CD4-positive, CD25-positive, alpha-beta regulatory T cell (primary cell): ENCODE data around the gene RFXANK. TPM values are rescaled to one million over a fixed set of nuclear protein-coding genes. Genes with fewer than 3 reads are reported as not detected.

Source experiments
- ATAC-seq, 2 donors: fragments of 150-1000 bp; cut with Tn5 transposase; one replicate each; pipeline ENCODE4 v1.10.0; 2021; ENCODE audit warnings: low read depth in 2 of 2, moderate number of reproducible peaks in 2 of 2, moderate library complexity in 1 of 2
- DNase-seq, 3 donors: peaks; one replicate each; pipeline versions ENCODE4 v3.0.0 to v3.0.0-alpha.2; 2012 to 2022; ENCODE audit warnings: mixed read lengths in 1 of 3
- H3K27ac ChIP-seq: one replicate; pipeline ENCODE4 v1.7.0; 2013; ENCODE audit warnings: mild to moderate bottlenecking, low read length; ENCODE audit not compliant: insufficient read depth, poor library complexity, severe bottlenecking
- H3K27me3 ChIP-seq: one replicate; pipeline ENCODE4 v1.7.0; 2013; ENCODE audit warnings: low read length; ENCODE audit not compliant: control insufficient read depth, insufficient read depth
- H3K36me3 ChIP-seq: one replicate; pipeline ENCODE4 v1.7.0; 2013; ENCODE audit warnings: mild to moderate bottlenecking, low read length, moderate library complexity; ENCODE audit not compliant: control insufficient read depth, insufficient read depth
- H3K4me1 ChIP-seq: 2 replicates; pipeline ENCODE4 v1.7.0; 2013; ENCODE audit warnings: mild to moderate bottlenecking, low read length; ENCODE audit not compliant: insufficient read depth, control insufficient read depth, poor library complexity, severe bottlenecking
- H3K4me3 ChIP-seq: one replicate; pipeline ENCODE4 v1.7.0; 2013; ENCODE audit warnings: low read depth, mild to moderate bottlenecking, low read length, moderate library complexity
- H3K9me3 ChIP-seq, 2 experiments: 1 replicate in 1 of 2; 2 replicates in 1 of 2; pipeline ENCODE4 v1.7.0; 2013; ENCODE audit warnings: low read length in 2 of 2, mild to moderate bottlenecking in 1 of 2, moderate library complexity in 1 of 2; ENCODE audit not compliant: control insufficient read depth in 2 of 2
- H3K27ac Mint-ChIP-seq, 3 donors: one replicate each; pipeline ENCODE4 v1.8.0; 2020 to 2022; ENCODE audit warnings: mild to moderate bottlenecking in 3 of 3, mixed read lengths in 3 of 3, moderate library complexity in 2 of 3
- H3K27me3 Mint-ChIP-seq: one replicate; pipeline ENCODE4 v1.8.0; 2022; ENCODE audit warnings: mild to moderate bottlenecking, mixed read lengths
- H3K36me3 Mint-ChIP-seq: one replicate; pipeline ENCODE4 v1.8.0; 2020; ENCODE audit warnings: mixed read lengths
- H3K4me1 Mint-ChIP-seq, 4 donors: one replicate each; pipeline ENCODE4 v1.8.0; 2020 to 2022; ENCODE audit warnings: mixed read lengths in 4 of 4, mild to moderate bottlenecking in 1 of 4
- H3K4me3 Mint-ChIP-seq, 4 donors: one replicate each; pipeline ENCODE4 v1.8.0; 2020 to 2022; ENCODE audit warnings: mild to moderate bottlenecking in 4 of 4, mixed read lengths in 4 of 4, moderate library complexity in 3 of 4
- H3K9me3 Mint-ChIP-seq, 7 donors: one replicate each; pipeline ENCODE4 v1.8.0; 2020 to 2022; ENCODE audit warnings: mixed read lengths in 7 of 7, mild to moderate bottlenecking in 3 of 7, moderate library complexity in 2 of 7
- polyA plus RNA-seq, 4 donors: library from polyadenylated mRNA; unstranded; fragments of 300-500 nt; fragmentation: Illumina TruSeq; gene quantifications; one replicate each; pipeline ENCODE4 v1.2.3, GENCODE V29; 2021
- total RNA-seq: library from RNA; stranded (reverse); gene quantifications from one replicate; pipeline ENCODE4 v1.2.3, GENCODE V29; 2022

Gene RFXANK
- total and polyA plus RNA-seq, 5 donors from 2014 or later = 59.1 to 103 (median 63.6) TPM

GRCh38 chr19:19160461-19161035 lies 31.5 kb upstream of the RFXANK start:
- no peak overlapping the region for H3K27ac Mint-ChIP-seq
- Histone ChIP-seq H3K36me3 (peaks cover 2% of the 10 kb centered on the region), H3K4me3 (no peak overlapping the region), H3K27ac (no peak overlapping the region), H3K27me3 (no peaks in the 10 kb centered on the region), H3K9me3 (no peaks in the 10 kb centered on the region), H3K4me1 (no peaks in the 10 kb centered on the region)
- peaks cover 0 to 2% (median 0%) of the 10 kb centered on the region in 7 donors for H3K9me3 Mint-ChIP-seq
- H3K27me3 Mint-ChIP-seq = no peaks in the 10 kb centered on the region
- H3K36me3 Mint-ChIP-seq = peaks cover 13% of the 10 kb centered on the region
- H3K4me3 Mint-ChIP-seq = no peak overlapping the region
- no peak for ATAC-seq
- H3K4me1 Mint-ChIP-seq = peaks cover 0 to 5% (median 1%) of the 10 kb centered on the region in 4 donors
- no peak for DNase-seq

- no peak overlapping the region for H3K4me3 Mint-ChIP-seq
- no peak for ATAC-seq
- no peaks in the 10 kb centered on the region for H3K9me3 Mint-ChIP-seq
- H3K27ac ChIP-seq = no peak overlapping the region
- H3K27me3 ChIP-seq = no peaks in the 10 kb centered on the region
- H3K36me3 ChIP-seq = no peaks in the 10 kb centered on the region
- H3K27ac Mint-ChIP-seq = no peak overlapping the region
- H3K4me1 Mint-ChIP-seq = peaks cover 0 to 5% (median 1%) of the 10 kb centered on the region in 4 donors
- DNase-seq = no peak
- H3K36me3 Mint-ChIP-seq = peaks cover 4% of the 10 kb centered on the region
- no peaks in the 10 kb centered on the region for H3K4me1 ChIP-seq
- H3K4me3 ChIP-seq = no peak overlapping the region
- H3K27me3 Mint-ChIP-seq = no peaks in the 10 kb centered on the region
- no peaks in the 10 kb centered on the region for H3K9me3 ChIP-seq
Observed at GRCh38 chr19:19162495-19162894, 29.6 kb upstream of the RFXANK start.

DNA sequence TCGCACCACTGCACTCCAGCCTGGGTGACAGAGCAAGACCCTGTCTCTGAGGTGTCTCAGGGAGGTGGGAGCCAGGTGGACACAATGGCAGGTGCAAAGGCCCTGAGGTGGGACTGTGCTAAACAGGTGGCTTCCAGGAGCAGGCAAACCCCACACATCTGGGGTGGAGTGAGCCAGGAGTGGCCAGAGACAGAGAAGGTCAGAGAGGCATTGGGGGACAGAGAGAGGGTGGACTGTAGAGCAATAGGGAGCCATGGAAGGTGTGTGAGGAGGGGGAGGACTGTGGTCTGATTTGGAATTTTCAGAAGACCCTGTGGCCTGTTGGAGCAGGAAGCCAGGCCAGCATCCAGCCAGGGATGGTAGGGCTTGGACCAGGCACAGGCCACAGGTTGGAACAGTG lies 26.7 kb upstream of the RFXANK start:
- H3K27ac ChIP-seq = no peak overlapping the region
- H3K9me3 Mint-ChIP-seq = no peaks in the 10 kb centered on the region

DNA sequence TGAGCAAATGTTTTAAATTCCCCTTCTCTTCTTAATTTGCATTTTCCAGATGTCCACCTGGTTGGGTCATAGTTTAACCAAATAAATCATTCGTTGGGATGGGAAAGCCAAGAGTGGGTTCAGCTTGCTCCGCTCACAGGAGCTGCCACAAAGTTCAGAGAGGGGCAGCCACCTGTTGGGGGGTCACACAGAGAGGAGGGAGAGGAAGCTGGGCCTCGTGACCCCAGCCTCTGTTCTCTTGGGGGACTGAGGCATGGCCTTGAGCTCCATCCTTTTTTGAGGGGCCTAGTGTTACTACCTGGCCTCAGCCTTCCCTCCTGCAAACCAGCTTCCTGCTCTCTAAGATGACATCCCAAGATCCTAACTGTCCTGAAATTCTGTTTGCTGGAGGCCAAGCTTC lies 24.4 kb upstream of the RFXANK start:
- no peaks in the 10 kb centered on the region for H3K36me3 Mint-ChIP-seq
- Histone ChIP-seq H3K4me3 (no peak overlapping the region), H3K4me1 (peaks cover 10% of the 10 kb centered on the region), H3K9me3 (no peaks in the 10 kb centered on the region), H3K36me3 (no peaks in the 10 kb centered on the region), H3K27me3 (no peaks in the 10 kb centered on the region), H3K27ac (no peak overlapping the region)
- ATAC-seq (no peak), DNase-seq (no peak)
- H3K27ac Mint-ChIP-seq = no peak overlapping the region
- H3K4me3 Mint-ChIP-seq = no peak overlapping the region
- H3K27me3 Mint-ChIP-seq = no peaks in the 10 kb centered on the region
- H3K9me3 Mint-ChIP-seq = no peaks in the 10 kb centered on the region
- H3K4me1 Mint-ChIP-seq = peaks cover 0 to 23% (median 12%) of the 10 kb centered on the region in 4 donors

More for the DNA sequence above, 26.7 kb upstream of the RFXANK start:
- H3K4me3 ChIP-seq = no peak overlapping the region
- Mint-ChIP-seq H3K4me3 (no peak overlapping the region), H3K4me1 (peaks cover 0 to 14% (median 9%) of the 10 kb centered on the region in 4 donors), H3K27me3 (no peaks in the 10 kb centered on the region), H3K36me3 (no peaks in the 10 kb centered on the region), H3K27ac (peak overlapping the region in 1 of 3 donors; percentile 46)
- no peak for ATAC-seq
- DNase-seq = no peak
- H3K27me3 ChIP-seq = no peaks in the 10 kb centered on the region
- no peaks in the 10 kb centered on the region for H3K9me3 ChIP-seq
- no peaks in the 10 kb centered on the region for H3K36me3 ChIP-seq
- peaks cover 6% of the 10 kb centered on the region for H3K4me1 ChIP-seq

GRCh38 chr19:19169236-19170052 lies 22.6 kb upstream of the RFXANK start:
- DNase-seq (no peak), ATAC-seq (no peak)
- H3K27ac Mint-ChIP-seq = peak overlapping the region in 2 of 3 donors; percentile 54 to 80
- Histone ChIP-seq H3K27ac (no peak overlapping the region), H3K4me1 (peaks cover 10% of the 10 kb centered on the region), H3K36me3 (no peaks in the 10 kb centered on the region), H3K9me3 (no peaks in the 10 kb centered on the region), H3K4me3 (no peak overlapping the region), H3K27me3 (no peaks in the 10 kb centered on the region)
- H3K4me1 Mint-ChIP-seq = peaks cover 0 to 23% (median 12%) of the 10 kb centered on the region in 4 donors
- H3K4me3 Mint-ChIP-seq = peak overlapping the region; percentile 58 to 79 (median 63)
- no peaks in the 10 kb centered on the region for H3K27me3 Mint-ChIP-seq
- no peaks in the 10 kb centered on the region for H3K9me3 Mint-ChIP-seq
- no peaks in the 10 kb centered on the region for H3K36me3 Mint-ChIP-seq

GRCh38 chr19:19170053-19170872 lies 21.8 kb upstream of the RFXANK start, which contains the start of gene MEF2B:
TSS of gene MEF2B (minus strand) at chr19:19170263. CDS start at chr19:19150735, 19,528 bp downstream.
- Mint-ChIP-seq H3K9me3 (no peaks in the 10 kb centered on the region), H3K4me1 (peaks cover 0 to 26% (median 12%) of the 10 kb centered on the region in 4 donors), H3K27me3 (no peaks in the 10 kb centered on the region), H3K4me3 (peak within 1 kb of the TSS; percentile 58 to 79 (median 72)), H3K27ac (peak within 1 kb of the TSS in 2 of 3 donors; percentile 54 to 80), H3K36me3 (no peaks in the 10 kb centered on the region)
- H3K4me3 ChIP-seq = no peak within 1 kb of the TSS
- H3K36me3 ChIP-seq = no peaks in the 10 kb centered on the region
- H3K4me1 ChIP-seq = peaks cover 15% of the 10 kb centered on the region
- no peaks in the 10 kb centered on the region for H3K9me3 ChIP-seq
- peak; percentile 87 to 89 for ATAC-seq
- DNase-seq = peak; percentile 62 to 84 (median 70)
- no peaks in the 10 kb centered on the region for H3K27me3 ChIP-seq
- H3K27ac ChIP-seq = no peak within 1 kb of the TSS

DNA sequence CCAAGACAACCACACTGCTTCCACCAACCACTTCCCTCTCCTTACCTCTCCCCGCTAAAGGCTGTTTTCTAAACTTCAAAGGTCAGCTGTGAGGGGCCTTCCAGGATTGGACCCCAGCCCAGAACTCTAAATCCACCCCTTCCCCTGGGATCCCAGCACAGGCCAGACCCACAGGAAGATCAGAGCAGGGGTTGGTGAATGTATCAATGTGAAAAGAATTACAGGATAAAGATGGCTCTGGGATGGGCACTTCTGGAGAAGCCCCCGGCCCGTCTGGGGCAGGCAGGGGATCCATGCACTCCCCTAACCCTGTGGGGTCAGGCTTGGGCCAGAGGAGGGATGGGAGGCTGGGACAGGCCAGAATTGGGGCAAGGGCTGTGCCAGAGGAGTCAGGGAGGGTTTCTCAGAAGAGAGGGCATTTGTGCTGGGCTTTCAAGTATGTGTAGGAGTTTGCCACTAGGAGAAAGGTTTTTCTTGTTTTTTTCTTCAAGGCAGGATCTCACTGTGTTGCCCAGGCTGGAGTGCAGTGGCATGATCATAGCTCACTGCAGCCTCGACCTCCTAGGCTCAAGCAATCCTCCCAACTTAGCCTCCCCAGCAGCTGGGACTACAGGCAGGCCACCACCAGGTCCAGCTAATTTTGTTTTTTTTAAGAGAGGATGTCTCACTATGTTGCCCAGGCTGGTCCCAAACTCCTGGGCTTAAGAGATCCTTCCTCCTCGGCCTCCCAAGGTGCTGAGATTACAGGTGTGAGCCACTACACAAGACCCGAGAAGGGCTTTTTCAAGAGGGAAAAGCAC lies 21.0 kb upstream of the RFXANK start:
- H3K4me1 ChIP-seq = peaks cover 15% of the 10 kb centered on the region
- H3K36me3 Mint-ChIP-seq = no peaks in the 10 kb centered on the region
- no peaks in the 10 kb centered on the region for H3K27me3 Mint-ChIP-seq
- no peaks in the 10 kb centered on the region for H3K27me3 ChIP-seq
- H3K27ac Mint-ChIP-seq = no peak overlapping the region
- DNase-seq (no peak), ATAC-seq (no peak)
- no peaks in the 10 kb centered on the region for H3K36me3 ChIP-seq
- H3K9me3 ChIP-seq = no peaks in the 10 kb centered on the region
- H3K4me3 ChIP-seq = no peak overlapping the region
- no peak overlapping the region for H3K27ac ChIP-seq
- peaks cover 0 to 26% (median 12%) of the 10 kb centered on the region in 4 donors for H3K4me1 Mint-ChIP-seq
- peak overlapping the region; percentile 15 to 79 (median 35) for H3K4me3 Mint-ChIP-seq
- no peaks in the 10 kb centered on the region for H3K9me3 Mint-ChIP-seq
